Measurements from ENCODE around the gene MAML3. TPM values are rescaled to one million over a fixed set of nuclear protein-coding genes. Genes with fewer than 3 reads are reported as not detected.

Gene MAML3
- total RNA-seq, 1 donor = 0.72 TPM

- H2AFZ ChIP-seq (ENCODE audit: low read length) = no peak overlapping the region
- H3K4me1 ChIP-seq (ENCODE audit: insufficient read depth, low read length) = peaks cover 2% of the 10 kb centered on the region
- H3K27me3 ChIP-seq (ENCODE audit: insufficient read depth, low read length) = peaks cover 14% of the 10 kb centered on the region
- H3K79me2 ChIP-seq (ENCODE audit: insufficient read depth, low read length) = no peaks in the 10 kb centered on the region
- no peak overlapping the region for H3K4me3 ChIP-seq (ENCODE audit: insufficient read depth, low read length)
- no peak overlapping the region for H3K27ac ChIP-seq (ENCODE audit: low read depth, low read length)
- TF ChIP-seq, protein P1, sequence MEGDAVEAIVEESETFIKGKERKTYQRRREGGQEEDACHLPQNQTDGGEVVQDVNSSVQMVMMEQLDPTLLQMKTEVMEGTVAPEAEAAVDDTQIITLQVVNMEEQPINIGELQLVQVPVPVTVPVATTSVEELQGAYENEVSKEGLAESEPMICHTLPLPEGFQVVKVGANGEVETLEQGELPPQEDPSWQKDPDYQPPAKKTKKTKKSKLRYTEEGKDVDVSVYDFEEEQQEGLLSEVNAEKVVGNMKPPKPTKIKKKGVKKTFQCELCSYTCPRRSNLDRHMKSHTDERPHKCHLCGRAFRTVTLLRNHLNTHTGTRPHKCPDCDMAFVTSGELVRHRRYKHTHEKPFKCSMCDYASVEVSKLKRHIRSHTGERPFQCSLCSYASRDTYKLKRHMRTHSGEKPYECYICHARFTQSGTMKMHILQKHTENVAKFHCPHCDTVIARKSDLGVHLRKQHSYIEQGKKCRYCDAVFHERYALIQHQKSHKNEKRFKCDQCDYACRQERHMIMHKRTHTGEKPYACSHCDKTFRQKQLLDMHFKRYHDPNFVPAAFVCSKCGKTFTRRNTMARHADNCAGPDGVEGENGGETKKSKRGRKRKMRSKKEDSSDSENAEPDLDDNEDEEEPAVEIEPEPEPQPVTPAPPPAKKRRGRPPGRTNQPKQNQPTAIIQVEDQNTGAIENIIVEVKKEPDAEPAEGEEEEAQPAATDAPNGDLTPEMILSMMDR (IDR thresholded peaks at IDR 0.05; ENCODE audit: extremely low read depth, low read depth, low read length) = no peak
- no peaks in the 10 kb centered on the region for H3K36me3 ChIP-seq (ENCODE audit: insufficient read depth, low read length)
- no peaks in the 10 kb centered on the region for H3K9me3 ChIP-seq (ENCODE audit: low read depth, low read length)
- no peak overlapping the region for H3K4me2 ChIP-seq (ENCODE audit: insufficient read depth, low read length)
- no peak for DNase-seq (ENCODE audit: insufficient read length, low spot score, missing footprints)
- H4K20me1 ChIP-seq (ENCODE audit: insufficient read depth, low read length) = no peaks in the 10 kb centered on the region
Measured at GRCh38 chr4:139749835-139750498, 404.0 kb downstream of the MAML3 start.

DNA sequence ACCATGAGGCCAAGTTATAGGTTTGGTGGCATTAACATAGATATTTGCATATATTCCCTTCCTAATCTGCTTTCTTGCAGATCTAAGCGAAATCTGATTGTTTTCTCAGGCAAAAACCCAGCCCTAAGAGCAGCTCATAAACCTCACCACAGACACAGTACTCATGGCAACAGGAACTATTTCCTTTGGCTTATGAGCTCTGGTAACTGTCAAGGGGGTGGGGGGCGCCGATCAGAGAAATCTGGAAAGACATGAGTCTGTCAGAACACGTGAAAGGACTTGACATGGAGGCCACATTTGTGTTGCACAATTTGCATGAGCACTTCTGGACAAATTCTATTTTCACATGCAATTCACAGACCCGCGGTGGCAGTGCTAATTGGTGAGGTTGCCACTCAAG lies 404.6 kb downstream of the MAML3 start:
- H3K27ac ChIP-seq (ENCODE audit: low read depth, low read length) = no peak overlapping the region
- H3K36me3 ChIP-seq (ENCODE audit: insufficient read depth, low read length) = no peaks in the 10 kb centered on the region
- H3K4me1 ChIP-seq (ENCODE audit: insufficient read depth, low read length) = peaks cover 2% of the 10 kb centered on the region
- H3K4me3 ChIP-seq (ENCODE audit: insufficient read depth, low read length) = no peak overlapping the region
- H4K20me1 ChIP-seq (ENCODE audit: insufficient read depth, low read length) = no peaks in the 10 kb centered on the region
- H3K79me2 ChIP-seq (ENCODE audit: insufficient read depth, low read length) = no peaks in the 10 kb centered on the region
- DNase-seq (ENCODE audit: insufficient read length, low spot score, missing footprints) = no peak
- H3K4me2 ChIP-seq (ENCODE audit: insufficient read depth, low read length) = no peak overlapping the region
- peaks cover 14% of the 10 kb centered on the region for H3K27me3 ChIP-seq (ENCODE audit: insufficient read depth, low read length)
- no peaks in the 10 kb centered on the region for H3K9me3 ChIP-seq (ENCODE audit: low read depth, low read length)
- TF ChIP-seq, protein P1 (IDR thresholded peaks at IDR 0.05; ENCODE audit: extremely low read depth, low read depth, low read length) = no peak
- H2AFZ ChIP-seq (ENCODE audit: low read length) = no peak overlapping the region

- TF ChIP-seq, protein P1 (IDR thresholded peaks at IDR 0.05; ENCODE audit: extremely low read depth, low read depth, low read length) = no peak
- Histone ChIP-seq H4K20me1 (ENCODE audit: insufficient read depth, low read length) (no peaks in the 10 kb centered on the region), H3K4me3 (ENCODE audit: insufficient read depth, low read length) (no peak overlapping the region), H3K9me3 (ENCODE audit: low read depth, low read length) (no peaks in the 10 kb centered on the region), H3K4me2 (ENCODE audit: insufficient read depth, low read length) (no peak overlapping the region), H3K27ac (ENCODE audit: low read depth, low read length) (no peak overlapping the region), H3K27me3 (ENCODE audit: insufficient read depth, low read length) (peaks cover 18% of the 10 kb centered on the region), H3K36me3 (ENCODE audit: insufficient read depth, low read length) (no peaks in the 10 kb centered on the region), H3K79me2 (ENCODE audit: insufficient read depth, low read length) (no peaks in the 10 kb centered on the region), H3K4me1 (ENCODE audit: insufficient read depth, low read length) (peaks cover 2% of the 10 kb centered on the region), H2AFZ (ENCODE audit: low read length) (no peak overlapping the region)
- no peak for DNase-seq (ENCODE audit: insufficient read length, low spot score, missing footprints)
Measured at GRCh38 chr4:139746431-139747171, 407.4 kb downstream of the MAML3 start.

DNA sequence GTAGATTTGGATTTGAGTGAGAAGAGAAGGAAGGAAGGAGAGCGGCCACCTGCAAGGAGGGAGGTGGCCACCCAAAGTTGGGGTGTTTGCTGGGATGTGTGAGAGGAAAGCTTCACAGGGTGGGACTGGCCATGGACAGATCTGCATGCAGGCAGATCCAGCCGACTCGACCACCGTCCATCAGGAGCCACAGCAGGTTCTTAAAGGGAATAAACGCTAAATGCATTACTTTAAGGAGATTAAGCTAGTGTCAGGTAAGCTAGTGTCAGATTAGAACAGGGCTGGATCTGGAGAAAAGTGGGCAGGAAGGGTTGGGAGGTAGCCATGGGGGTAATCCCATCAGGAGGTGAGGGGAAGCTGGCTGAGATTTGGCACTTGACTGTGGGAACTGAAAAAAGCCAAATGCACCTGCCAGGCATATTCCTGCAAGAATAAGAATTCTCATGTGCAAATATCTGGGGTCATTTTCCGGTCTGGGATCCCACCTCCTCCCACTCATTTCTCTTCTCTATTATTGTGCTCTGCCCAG lies 408.8 kb downstream of the MAML3 start:
- Histone ChIP-seq H3K4me2 (ENCODE audit: insufficient read depth, low read length) (no peak overlapping the region), H3K36me3 (ENCODE audit: insufficient read depth, low read length) (no peaks in the 10 kb centered on the region)

More for the DNA sequence above, 408.8 kb downstream of the MAML3 start:
- Histone ChIP-seq H3K9me3 (ENCODE audit: low read depth, low read length) (no peaks in the 10 kb centered on the region), H3K4me3 (ENCODE audit: insufficient read depth, low read length) (no peak overlapping the region), H4K20me1 (ENCODE audit: insufficient read depth, low read length) (no peaks in the 10 kb centered on the region), H3K4me1 (ENCODE audit: insufficient read depth, low read length) (peaks cover 4% of the 10 kb centered on the region), H2AFZ (ENCODE audit: low read length) (no peak overlapping the region), H3K27me3 (ENCODE audit: insufficient read depth, low read length) (peaks cover 18% of the 10 kb centered on the region), H3K79me2 (ENCODE audit: insufficient read depth, low read length) (no peaks in the 10 kb centered on the region), H3K27ac (ENCODE audit: low read depth, low read length) (no peak overlapping the region)
- TF ChIP-seq, protein P1 (IDR thresholded peaks at IDR 0.05; ENCODE audit: extremely low read depth, low read depth, low read length) = no peak
- DNase-seq (ENCODE audit: insufficient read length, low spot score, missing footprints) = no peak

Measured in osteoblast (primary cell).